ENCODE measurements around the gene DNAH17.

The DNAH17 gene

DNA sequence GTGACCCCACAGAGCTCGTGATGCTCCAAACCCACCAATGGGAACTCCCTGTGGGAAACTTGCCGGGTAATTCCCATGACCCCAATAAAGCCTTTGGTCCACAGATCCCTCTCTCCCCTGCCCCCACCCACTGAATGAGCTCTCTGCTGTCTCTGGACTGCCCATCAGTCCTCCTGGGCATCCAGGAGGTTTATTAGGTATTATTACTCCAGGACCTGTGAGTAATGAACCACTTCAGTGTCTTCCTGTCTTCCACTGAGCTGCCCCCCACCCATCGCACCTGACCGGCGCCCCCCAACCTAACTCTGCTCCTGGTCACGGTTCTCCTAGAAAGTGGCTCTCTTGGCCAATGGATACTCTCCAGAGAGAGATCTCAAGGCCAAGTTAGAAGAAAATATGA, 28.7 kb upstream of the DNAH17 start:
- no peak for DNase-seq

DNA sequence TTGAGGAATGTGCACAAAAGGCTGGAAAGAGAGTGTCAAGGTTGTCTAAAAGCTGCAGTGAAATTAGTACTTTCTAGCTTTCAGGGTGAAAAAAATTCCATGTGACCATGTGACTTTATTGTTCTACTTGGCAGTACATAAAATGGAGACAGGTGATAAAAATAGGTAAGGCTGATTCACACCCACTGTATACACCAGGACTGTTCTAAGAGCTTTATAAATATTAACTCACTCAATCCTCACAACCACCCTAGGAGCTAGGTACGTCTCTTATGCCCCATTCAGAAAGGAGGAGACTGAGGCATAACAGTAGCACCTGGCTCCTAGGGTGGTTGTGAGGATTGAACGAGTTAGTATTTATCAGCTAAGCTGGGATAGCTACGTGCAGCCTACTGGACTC, 28.2 kb upstream of the DNAH17 start:
- no peak for DNase-seq

DNA sequence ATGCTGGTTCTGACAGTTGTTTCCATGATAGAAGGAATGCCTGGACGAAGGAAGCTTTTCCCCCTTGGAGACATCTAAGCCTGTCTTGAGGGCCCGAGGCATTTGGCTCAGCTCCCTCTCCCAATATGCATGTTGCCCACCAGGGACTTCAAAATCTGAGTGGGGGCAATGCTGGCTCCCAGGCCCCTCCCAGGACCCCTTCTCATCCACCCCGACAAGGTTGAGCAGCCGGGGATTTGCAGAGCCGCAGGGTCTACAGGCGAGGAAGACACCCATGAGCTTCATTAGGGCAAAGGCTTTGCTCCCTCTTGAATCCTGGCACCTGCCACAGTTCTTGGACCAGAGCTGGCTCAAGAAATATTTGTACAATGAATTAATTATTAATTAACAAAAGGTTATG, 25.1 kb upstream of the DNAH17 start:
- DNase-seq = no peak

DNA sequence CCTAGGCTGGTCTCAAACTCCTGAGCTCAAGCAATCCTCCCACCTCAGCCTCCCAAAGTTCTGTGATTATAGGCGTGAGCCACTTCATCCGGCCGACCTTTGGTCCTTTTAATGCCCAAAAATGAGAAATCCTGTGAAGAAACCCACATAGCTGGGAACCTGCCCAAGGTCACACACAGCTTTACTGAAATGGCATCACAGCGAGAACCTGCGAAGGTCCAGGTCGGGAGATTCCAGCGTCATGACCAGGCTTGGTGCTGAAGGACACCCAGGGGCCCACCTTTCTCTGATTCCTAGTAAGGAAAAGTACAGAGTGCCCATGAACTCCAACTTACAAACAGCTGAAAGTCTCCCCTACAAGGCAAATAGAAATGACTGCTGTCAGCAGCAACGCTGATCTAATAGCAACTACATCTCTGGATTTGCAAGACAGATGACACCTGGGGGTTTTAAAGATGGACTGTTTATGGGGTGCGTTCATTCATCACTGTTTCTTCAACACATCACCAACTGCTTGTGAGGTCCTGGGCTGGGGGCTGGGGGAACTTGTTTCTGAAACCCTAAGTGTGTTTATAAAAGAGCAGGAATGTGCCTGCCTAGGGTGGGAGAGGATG, 24.5 kb upstream of the DNAH17 start:
- DNase-seq = no peak

DNA sequence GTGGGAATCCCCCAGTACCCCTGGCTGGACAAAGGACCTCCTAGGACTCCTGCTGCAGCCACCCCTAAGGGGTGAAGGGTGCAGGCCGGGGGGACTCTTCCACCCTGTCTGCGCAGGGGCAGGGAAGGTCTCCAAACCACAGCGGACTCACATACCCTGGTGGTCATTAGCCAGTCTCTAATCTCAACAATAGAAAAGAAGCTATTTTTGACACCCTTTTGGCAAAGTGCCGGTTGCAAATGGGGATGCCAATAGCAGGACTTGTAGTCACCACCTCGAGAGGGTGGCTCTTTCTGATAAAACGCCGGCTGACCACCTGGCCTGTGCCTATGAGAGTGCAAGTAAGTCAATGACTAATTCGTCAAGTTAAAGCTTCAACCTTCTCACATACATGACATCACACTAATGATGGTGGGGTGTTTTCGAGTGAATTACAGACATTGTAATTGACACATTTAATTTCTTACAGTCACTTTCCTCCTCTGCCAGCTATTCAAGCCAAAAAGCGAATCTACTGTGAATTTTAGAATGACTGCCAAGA, 23.1 kb upstream of the DNAH17 start:
- DNase-seq = peak; percentile 28

DNA sequence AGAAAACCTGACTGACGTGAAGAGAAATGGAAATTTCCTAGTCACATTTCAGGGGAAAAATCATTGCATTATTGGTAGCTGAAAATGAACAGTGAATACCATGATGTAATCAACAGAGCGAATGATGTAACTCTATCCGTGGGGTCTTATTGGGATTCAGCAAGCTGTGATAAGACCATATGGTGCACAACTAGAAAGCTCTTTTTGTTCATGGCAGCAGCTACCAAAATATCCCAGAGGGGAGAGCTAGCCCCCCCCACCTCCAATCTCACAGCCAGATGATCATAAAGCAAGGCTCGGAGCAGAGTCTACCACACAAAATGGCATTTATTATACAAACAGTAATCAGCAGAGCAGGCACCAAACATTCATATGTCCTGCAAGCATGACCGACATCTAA, 22.2 kb upstream of the DNAH17 start:
- DNase-seq = no peak

DNA sequence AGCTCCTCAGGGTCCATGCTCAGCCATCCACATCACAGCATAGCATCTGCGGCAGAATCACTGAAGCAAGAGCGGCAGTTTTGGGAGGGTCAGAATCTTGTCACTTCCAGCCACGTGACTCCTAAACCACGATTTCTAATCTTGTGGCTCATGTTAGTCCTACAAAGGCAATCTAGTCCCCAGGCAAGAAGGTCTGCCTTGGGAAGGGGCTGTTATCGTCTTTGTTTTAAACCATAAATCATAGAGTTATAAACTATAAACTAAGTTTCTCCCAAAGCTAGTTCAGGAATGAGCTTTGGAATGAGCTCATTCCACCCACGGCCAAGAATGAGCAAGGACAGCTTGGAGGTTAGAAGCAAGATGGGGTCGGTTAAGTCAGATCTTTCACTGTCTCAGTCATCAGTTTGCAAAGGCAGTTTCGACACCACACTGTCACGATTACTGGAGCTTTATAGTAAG, 20.8 kb upstream of the DNAH17 start:
- DNase-seq = no peak

DNA sequence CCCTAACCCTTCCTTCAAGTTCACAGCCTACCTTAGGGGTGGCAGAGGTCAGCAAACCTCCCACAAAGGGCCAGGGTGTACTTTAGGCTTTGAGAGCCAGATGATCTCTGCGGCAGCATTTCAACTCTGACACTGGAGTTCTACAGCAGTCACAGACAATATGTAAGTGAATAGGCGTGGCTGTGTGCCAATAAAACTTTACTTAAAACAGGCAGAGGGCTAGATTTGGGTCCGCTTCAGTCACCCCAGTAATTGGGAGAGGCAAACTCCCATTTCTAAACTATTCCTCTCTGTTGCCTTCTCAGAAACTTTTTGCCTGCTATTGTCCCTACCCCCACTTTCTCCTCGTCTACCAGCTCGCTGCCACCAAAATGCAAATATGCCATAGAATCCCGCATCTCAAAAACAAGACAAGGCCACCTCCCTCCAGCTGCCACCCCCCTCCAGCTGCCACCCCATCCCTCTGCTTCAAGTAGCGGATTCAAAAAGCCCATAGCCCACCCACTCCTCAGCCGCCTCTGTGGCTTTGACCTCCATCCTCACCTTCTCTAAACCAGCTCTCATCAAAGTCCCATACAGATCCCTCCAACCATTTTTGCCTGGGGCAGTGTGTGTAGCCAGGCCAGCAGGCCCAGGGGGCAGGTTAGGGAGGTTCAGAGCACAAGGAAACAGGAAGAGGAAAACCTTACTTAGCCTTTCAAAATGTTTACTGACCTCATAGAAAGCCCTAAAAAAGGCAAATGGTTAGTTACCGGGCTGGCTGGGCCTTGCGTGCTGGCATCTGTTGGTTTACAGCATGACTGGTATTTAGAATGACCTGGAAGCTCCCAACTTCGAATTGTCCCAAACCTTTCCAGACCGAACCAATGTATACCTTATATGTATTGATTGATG, 19.9 kb upstream of the DNAH17 start:
- DNase-seq = no peak

DNA sequence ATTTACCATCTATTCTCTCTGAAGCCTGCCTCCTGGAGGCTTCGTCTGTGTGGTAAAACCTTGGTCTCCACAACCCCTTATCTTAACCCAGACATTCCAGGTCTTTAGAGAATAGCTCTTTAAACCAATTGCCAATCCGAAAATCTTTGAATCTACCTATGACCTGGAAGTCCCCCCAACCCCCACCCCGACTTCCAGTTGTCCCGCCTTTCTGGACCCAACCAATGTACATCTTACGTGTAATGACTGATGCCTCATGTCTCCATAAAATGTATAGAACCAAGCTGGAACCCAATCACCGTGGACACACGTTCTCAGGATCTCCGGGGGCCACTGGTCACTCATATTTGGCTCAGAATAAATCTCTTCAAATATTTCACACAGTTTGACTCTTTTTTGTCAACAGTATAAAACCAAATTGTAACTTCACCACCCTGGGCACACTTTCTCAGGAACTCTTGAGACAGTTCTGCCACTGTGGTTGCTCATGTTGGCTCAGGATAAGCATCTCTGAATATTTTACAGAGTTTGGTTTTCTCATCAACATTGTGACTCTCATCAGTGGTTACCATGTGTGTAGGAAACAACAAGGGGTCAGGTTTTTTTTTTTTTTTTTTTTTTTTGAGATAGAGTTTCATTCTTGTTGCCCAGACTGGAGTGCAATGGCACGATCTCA, 18.1 kb upstream of the DNAH17 start:
- DNase-seq = no peak

DNA sequence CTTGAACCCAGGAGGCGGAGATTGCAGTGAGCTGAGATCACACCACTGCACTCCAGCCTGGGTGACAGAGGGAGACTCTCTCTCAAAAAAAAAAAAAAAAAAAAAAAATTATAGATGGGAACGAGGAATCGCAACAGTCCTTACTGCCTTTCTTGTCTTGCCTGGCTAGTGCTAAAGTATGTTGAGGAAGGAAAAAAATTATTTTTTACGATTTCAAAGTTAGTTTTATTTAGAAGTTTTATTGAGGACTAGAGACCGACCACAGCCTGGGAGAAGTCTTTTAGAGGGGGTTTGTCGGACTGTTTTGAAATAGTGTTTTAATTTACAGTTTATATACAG, 15.8 kb upstream of the DNAH17 start:
- no peak for DNase-seq

DNA sequence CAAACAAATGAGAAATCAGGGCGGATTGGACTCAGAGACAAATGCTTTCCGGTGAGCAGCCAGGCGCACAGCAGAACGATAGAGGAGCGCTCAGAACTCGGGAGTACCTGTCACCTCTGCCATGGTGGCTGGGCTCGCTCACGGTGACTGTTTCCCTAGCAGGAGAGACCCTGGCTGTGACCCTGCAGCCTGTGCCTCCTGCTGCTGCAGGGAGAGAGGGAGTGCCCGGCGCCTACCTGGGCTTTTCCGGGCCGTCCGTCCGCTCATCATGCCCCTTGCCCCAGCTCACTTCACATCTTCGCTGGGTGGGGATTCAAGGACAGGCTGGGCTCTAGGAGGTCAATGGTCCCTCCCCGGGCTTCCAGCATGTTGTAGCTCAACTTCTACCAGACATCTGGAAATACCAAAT, 14.1 kb upstream of the DNAH17 start:
- DNase-seq = no peak

DNA sequence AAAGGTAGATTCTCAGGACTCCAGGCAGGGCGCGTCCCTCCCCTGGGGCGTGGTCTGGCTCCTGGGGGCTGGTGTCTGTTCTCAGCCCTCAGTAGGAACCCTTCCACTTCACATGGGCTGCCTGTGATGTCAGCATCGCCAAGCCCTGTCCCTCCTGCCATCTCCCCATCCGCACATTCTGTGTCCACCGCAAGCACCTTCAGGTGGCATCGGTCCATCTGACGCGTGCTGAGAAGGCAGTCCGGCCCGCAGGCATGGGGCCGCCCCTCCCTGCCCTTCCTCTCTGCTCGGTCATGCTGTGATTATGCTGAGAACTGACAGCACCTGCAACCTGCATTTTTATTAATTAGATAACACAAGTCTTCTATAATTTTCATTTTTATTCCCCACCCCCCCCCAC, 12.7 kb upstream of the DNAH17 start:
- no peak for DNase-seq

DNA sequence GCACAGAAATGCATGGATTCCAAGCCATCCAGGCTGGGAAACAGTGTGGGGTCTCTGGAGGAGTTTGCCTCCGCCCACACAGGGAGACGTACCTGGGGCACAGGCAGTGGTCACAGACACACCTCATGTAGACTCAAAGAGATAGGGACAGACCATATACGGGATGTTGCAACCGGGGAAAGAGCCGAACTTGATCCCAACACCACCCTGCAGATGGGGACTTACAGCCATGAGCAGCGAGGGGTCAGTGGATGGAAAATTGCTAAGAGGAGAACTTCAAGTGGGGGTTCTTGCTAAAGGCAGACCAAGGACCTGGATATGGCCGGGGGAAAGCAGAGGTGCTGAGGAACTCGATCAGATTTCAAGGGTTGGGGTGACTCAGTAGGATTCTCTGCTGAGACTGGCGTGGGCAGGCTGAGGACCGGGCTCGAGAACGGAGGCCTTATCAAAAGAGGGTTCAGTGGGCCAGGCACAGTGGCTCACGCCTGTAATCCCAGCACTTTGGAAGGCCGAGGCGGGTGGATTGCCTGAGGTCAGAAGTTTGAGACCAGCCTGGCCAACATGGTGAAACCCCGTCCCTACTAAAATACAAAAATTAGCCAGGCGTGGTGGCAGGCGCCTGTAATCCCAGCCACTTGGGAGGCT, 12.0 kb upstream of the DNAH17 start:
- no peak for DNase-seq

DNA sequence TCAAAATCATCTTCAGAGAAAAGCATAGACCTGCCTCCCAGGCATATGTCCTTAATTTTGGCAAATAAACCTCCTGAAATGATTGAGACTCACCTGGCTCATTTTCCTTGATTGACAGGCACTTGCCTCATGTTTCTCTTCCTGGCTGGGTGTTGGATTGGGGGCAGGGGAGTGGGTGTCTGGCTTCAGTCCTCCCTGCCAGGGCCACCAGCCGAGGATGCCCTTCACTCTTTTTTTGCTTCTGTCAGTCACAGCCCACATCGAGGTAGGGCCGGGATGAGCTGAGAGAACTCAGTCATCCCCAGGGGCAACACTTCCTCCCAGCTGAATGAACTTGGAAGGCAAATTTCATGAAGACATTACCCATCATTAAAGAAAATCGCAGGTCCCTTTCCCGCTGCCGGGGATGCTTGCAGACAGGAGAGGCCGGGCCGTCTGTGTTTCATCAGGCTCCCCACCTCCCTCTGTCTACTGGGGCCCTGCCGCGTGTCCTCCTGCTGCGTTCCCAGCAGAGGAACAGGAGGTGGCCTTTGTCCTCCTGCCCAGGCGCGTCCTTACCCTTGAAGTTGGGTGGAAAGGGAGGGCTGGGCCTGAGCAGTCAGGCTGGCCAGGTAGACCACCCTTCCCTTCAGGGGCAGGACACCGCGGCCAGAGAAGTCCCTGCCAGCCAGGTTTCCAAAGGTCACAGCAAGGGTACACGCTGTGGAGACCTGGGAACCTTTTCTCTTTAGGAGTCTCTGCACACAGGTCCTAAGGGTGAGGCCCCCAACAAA, 11.2 kb upstream of the DNAH17 start:
- DNase-seq = no peak

DNA sequence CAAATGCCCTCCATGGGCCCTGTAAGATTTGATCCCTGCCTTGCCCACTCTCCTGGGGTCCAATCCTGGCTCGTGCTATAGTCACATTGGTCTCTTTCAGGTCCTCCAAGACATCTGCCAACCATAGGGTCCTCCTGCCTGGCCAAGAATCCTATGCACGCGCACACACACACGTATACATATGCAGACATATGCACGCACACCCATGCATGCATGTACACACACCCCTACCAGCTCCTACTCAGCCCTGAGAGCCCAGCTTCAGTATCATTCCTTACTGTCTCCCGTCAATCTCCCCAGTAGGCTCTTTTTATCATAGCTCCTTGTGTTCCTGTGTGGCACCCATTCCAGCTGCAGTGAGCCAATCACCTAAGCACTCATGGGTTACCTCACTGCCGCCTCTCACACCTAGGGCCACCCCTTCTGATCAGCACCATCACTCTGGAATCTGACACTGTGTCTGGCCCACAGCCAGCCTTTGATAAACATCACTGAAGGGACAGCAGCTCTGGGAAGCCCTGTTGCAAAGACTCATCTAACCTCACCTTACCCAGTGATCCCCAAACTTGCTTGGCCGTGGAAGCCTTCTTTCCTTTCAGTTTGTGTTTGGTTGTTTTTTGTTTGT, 7.9 kb upstream of the DNAH17 start:
- no peak for DNase-seq

DNA sequence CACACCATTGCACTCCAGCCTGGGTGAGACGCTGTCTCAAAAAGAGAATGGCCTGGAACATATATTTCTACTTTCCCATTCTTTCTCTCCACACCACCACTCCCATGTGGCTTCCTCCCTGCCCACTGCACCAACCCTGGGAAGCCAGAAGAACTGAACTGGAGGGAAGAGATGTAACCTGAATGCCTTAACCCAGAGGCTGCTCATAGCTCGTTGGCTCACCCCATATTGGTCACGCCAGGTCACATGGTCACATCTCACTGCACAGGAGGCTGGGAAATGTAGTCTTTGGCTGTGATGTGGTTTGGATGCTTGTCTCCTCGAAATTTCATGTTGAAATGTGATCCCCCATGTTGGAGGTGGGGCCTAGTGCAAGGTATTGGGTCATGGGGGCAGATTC, 5.9 kb upstream of the DNAH17 start:
- no peak for DNase-seq

DNA sequence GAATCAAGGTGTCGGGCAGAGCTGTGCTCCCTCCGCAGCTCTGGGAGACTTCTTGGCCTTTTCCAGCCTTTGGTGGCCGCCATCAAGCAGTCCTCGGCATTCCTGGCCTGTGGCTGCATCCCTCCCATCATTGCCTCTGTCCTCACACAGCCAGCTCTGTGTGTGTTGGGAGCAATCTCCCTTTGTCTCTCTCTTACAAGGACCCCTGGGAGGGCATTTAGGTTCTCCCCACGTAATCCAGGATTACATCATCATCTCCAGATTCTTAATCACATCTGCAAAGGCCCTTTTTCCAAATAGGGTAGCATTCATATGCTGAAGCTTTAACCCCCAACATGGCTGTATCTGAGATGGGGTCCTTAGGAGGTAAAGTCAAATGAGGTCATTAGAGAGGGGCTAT, 4.1 kb upstream of the DNAH17 start:
- DNase-seq = no peak

DNA sequence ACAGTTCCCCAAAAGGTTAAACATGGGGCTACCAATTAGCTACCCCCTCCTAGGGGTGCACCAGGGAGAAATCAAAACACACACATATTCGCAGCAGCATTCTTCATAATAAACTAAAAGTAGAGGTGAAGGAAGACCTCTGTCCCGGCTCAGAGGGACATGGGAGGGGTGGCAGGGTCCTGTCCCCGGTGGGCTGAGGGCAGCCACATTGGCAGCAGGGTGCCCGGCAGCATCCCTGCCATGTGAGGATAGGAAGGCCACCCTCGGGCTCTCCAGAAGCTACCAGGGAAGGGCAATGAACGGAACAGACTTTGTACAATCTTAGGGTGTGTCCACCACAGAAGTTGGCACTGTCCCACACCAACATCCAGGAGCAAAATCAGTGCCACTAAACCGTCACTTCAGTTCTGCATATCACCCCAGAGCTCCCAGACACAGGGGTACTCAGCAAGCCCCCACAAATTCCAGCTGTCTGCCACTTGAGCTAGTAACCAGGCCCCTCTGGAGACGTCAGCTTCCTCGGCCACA, 3.1 kb upstream of the DNAH17 start:
- no peak for DNase-seq

DNA sequence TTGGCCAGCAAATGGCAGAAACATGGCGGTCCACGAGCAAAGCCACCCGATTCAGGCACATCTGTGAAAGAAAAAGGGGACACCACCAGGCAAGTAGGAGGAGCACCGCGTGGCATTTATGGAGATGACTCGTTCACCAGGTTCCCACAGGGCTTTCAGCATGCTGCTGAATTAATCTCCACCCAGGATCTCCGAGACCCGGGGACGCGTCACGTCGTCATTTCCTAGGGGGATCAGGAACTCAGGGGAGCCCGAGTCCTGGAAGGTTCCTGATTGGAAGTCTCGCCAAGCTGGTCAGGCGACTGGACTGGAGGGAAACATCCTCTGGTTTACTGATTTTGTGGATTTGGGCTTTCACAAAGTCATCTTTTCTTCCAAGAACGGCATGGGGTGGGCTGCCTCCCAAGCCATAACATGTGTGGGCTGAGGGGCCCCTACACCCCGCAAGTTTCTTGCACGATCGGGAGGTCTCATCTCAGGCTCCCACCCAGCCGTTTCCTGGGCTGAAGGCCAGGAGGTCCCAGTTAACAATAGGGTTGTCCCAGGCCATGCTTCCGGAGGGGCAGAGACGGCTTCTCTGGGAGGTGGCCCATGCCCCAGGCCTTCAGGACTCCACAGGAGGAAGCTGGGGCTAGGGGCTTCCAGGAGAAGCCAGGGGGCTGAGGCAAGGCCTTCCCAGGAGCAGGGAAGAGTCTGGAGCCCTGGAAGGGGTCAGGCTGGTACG, 645 bp downstream of the DNAH17 start:
- no peak for DNase-seq

DNA sequence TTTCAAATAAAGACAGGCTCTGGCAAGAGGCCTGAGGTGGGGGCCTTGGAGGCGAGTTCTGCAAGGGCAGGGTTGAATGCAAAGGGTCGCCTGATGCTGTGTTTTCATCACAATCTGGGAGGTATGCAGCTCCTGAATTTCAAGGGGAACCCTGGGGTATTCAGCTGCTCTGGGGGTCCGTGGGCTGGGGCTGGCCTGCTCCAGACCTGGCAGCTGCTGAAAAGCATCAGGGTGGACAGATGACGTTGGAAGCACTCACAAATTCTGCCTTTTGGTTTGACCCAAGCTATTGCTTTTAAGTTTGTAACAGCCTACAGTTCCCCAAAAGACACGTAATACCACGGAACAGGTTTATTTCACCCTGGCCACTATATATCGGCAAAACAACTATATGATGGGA, 1.3 kb downstream of the DNAH17 start:
- no peak for DNase-seq

DNA sequence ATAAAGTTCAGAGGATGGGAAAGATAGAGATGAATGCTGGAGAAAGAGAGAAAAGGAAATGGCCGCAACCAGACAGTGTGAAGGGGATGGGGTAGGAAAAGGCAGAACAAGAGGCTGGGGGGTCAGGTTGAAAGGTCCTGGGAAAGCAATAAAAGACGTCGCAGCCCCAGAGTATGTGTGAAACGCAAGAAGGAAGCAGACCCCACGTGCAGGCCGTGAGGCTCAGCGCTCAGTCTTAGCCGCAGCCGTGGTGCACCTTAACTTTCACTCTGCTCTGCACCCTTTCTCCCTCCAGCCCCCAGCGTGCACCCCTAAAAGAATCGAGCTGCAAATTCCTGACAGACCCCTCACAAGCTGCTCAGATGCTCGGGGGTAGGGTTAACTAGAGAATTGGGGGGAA, 1.9 kb downstream of the DNAH17 start:
- no peak for DNase-seq

Measured in RPMI8226 (cell line).